Fibroblast of the aortic adventitia (primary cell): ENCODE measurements around the gene FAM168A. TPM values are rescaled to one million over a fixed set of nuclear protein-coding genes. Genes with fewer than 3 reads are reported as not detected.

Experiments used
- DNase-seq: peaks from one replicate; pipeline ENCODE4 v3.0.0-alpha.2; 2010; ENCODE audit warnings: low read depth
- H3K4me3 ChIP-seq: 2 replicates; pipeline ENCODE4 v1.5.1; 2011; ENCODE audit warnings: low read depth, mild to moderate bottlenecking, control low read depth, low read length, moderate library complexity
- CTCF ChIP-seq: IDR thresholded peaks from 2 replicates; pipeline ENCODE4 v1.5.1; 2011; ENCODE audit warnings: mild to moderate bottlenecking, low read length, control low read depth, inconsistent platforms; ENCODE audit not compliant: insufficient read depth
- small RNA-seq: library from RNA; depleted of rRNA; stranded (forward); fragments of <200 nt; gene quantifications from one replicate; pipeline ENCODE3, GENCODE V24; 2012
- total RNA-seq: library from RNA; depleted of rRNA; stranded (reverse); fragments of >200 nt; gene quantifications from 2 replicates; pipeline ENCODE4 v1.2.3, GENCODE V29; 2012; ENCODE audit warnings: low replicate concordance

The FAM168A gene
- total RNA-seq, 1 donor = 40.0 TPM

GRCh38 chr11:73350908-73351636, 246.8 kb downstream of the FAM168A start:
- TF ChIP-seq CTCF = peak; percentile 98
- peak; percentile 86 for DNase-seq
- no peak overlapping the region for H3K4me3 ChIP-seq

Small RNA genes lying within 50 kb of the gene (small RNA-seq; reads per million reads assigned to genes)
- gene AP000763.2 (not detected), gene HMGN2P38 (not detected)

Other genes starting within 250 kb of the FAM168A start
- 0.57 and 4.6 TPM in 2 replicates for gene RELT, start 221.7 kb downstream of the FAM168A start, total RNA-seq
- gene PLEKHB1, start 48.5 kb upstream of the FAM168A start, total RNA-seq = 1.1 and 1.9 TPM in 2 replicates
- 68.4 and 158 TPM in 2 replicates for gene RAB6A, start 163.0 kb upstream of the FAM168A start, total RNA-seq
- 39.7 and 45.6 TPM in 2 replicates for gene MRPL48, start 189.8 kb upstream of the FAM168A start, total RNA-seq